Esophagus squamous epithelium (tissue), 5 donors: Measurements from ENCODE around the gene ZNRF1. TPM values are rescaled to one million over a fixed set of nuclear protein-coding genes. Genes with fewer than 3 reads are reported as not detected.
A peak's percentile ranks its signal among the peaks of the same experiment; 100 is the strongest.

Experiments used
- DNase-seq: peaks from one replicate; lab custom pipeline; 2025; lab: John Stamatoyannopoulos, UW
- H3K27ac ChIP-seq, 4 donors: fragments of 200-600 bp; sonication (generic); one replicate each; pipeline ENCODE4 v1.5.1; 2016 to 2019; ENCODE audit warnings: mild to moderate bottlenecking in 1 of 4
- H3K27me3 ChIP-seq, 4 donors: fragments of 200-600 bp; sonication (generic); 1 replicate in 3 of 4; 2 replicates in 1 of 4; pipeline versions ENCODE4 v1.5.1 to v1.6.0; 2017 to 2021; ENCODE audit warnings: antibody characterized with exemption in 1 of 4
- H3K36me3 ChIP-seq, 3 donors: fragments of 200-600 bp; sonication (generic); one replicate each; pipeline ENCODE4 v1.5.1; 2016 to 2019
- H3K4me1 ChIP-seq, 3 donors: fragments of 200-600 bp; sonication (generic); one replicate each; pipeline ENCODE4 v1.5.1; 2017 to 2019
- H3K4me3 ChIP-seq, 4 donors: fragments of 200-600 bp; sonication (generic); 1 replicate in 3 of 4; 2 replicates in 1 of 4; pipeline ENCODE4 v1.5.1; 2016 to 2019; ENCODE audit warnings: mild to moderate bottlenecking in 2 of 4, moderate library complexity in 1 of 4
- H3K9me3 ChIP-seq, 3 donors: fragments of 200-600 bp; sonication (generic); one replicate each; pipeline ENCODE4 v1.5.1; 2016 to 2019
- CTCF ChIP-seq, 6 experiments: fragments of 450-650 bp in 4 of 6; fragments of 200-600 bp in 2 of 6; sonication (generic) in 2 of 6; IDR thresholded peaks; one replicate each; pipeline ENCODE4 v1.5.1; 2016 to 2019; ENCODE audit warnings: antibody characterized with exemption in 6 of 6, mild to moderate bottlenecking in 4 of 6, moderate library complexity in 4 of 6
- POLR2A ChIP-seq, 4 donors: fragments of 450-650 bp; IDR thresholded peaks; one replicate each; pipeline ENCODE4 v1.6.1; 2017; ENCODE audit warnings: antibody characterized with exemption in 4 of 4, mild to moderate bottlenecking in 4 of 4, moderate library complexity in 3 of 4
- WGBS, 2 donors: methylation state at CpG; one replicate each; pipeline ENCODE4 v1.1.5; 2018; 5-methylcytosine and 5-hydroxymethylcytosine counted together
- intact Hi-C: fragments of 100-400 bp; cut with DNase I; formaldehyde crosslinking; loops from one replicate; pipeline ENCODE4 v1.15.0; 2022
- total RNA-seq, 4 donors: library from RNA; depleted of rRNA; stranded (reverse); fragments of >200 nt; gene quantifications; one replicate each; pipeline ENCODE4 v1.1.0, GENCODE V29; 2016
- donor health status: DM: yes; HTN: yes; CAD: no.

The ZNRF1 gene
- total RNA-seq, 4 donors from 2014 or later: 28.0 to 67.4 (median 33.5) TPM

GRCh38 chr16:75058806-75059205 lies 60.0 kb downstream of the ZNRF1 start:
- no peak for DNase-seq
- H3K27ac ChIP-seq: peak overlapping the region in 1 of 4 donors; percentile 3

GRCh38 chr16:75059411-75059810 lies 60.6 kb downstream of the ZNRF1 start:
- Histone ChIP-seq H3K27ac (no peak overlapping the region), H3K9me3 (no peaks in the 10 kb centered on the region), H3K4me3 (no peak overlapping the region), H3K36me3 (no peaks in the 10 kb centered on the region), H3K4me1 (peaks cover 21 to 81% (median 38%) of the 10 kb centered on the region in 3 donors), H3K27me3 (no peaks in the 10 kb centered on the region)
- WGBS, 2 donors: 89 to 92% methylated on average over 5 of the region's 5 CpGs
- no peak for TF ChIP-seq CTCF (IDR thresholded peaks at IDR 0.05)
- no peak for TF ChIP-seq POLR2A (IDR thresholded peaks at IDR 0.05)
- intact Hi-C loops: no loop called here
- DNase-seq: no peak

More at GRCh38 chr16:75058806-75059205, 60.0 kb downstream of the ZNRF1 start:
- H3K36me3 ChIP-seq: no peaks in the 10 kb centered on the region
- intact Hi-C loops: no loop called here
- TF ChIP-seq POLR2A (IDR thresholded peaks at IDR 0.05) (no peak), CTCF (IDR thresholded peaks at IDR 0.05) (no peak)
- no peaks in the 10 kb centered on the region for H3K27me3 ChIP-seq
- no peak overlapping the region for H3K4me3 ChIP-seq
- no peaks in the 10 kb centered on the region for H3K9me3 ChIP-seq
- 81 to 90% methylated on average over 4 of the region's 4 CpGs for WGBS, 2 donors
- H3K4me1 ChIP-seq: peaks cover 18 to 81% (median 38%) of the 10 kb centered on the region in 3 donors

GRCh38 chr16:75060723-75061122 lies 61.9 kb downstream of the ZNRF1 start:
- TF ChIP-seq CTCF (IDR thresholded peaks at IDR 0.05) (no peak), POLR2A (IDR thresholded peaks at IDR 0.05) (no peak)
- H3K27ac ChIP-seq: peak overlapping the region in 2 of 4 donors; percentile 85 to 90
- H3K27me3 ChIP-seq: no peaks in the 10 kb centered on the region
- intact Hi-C loops: no loop called here
- 67 to 88% methylated on average over 8 of the region's 8 CpGs for WGBS, 2 donors
- no peaks in the 10 kb centered on the region for H3K36me3 ChIP-seq
- H3K4me1 ChIP-seq: peaks cover 34 to 81% (median 47%) of the 10 kb centered on the region in 3 donors
- no peak overlapping the region for H3K4me3 ChIP-seq
- DNase-seq: no peak
- H3K9me3 ChIP-seq: no peaks in the 10 kb centered on the region

GRCh38 chr16:75061669-75062068 lies 62.8 kb downstream of the ZNRF1 start:
- 25% methylated on average over 3 of the region's 3 CpGs for WGBS, 2 donors
- intact Hi-C loops: no loop called here
- H3K4me3 ChIP-seq: peak overlapping the region in 2 of 4 donors; percentile 21 to 22
- DNase-seq: no peak
- peaks cover 38 to 90% (median 51%) of the 10 kb centered on the region in 3 donors for H3K4me1 ChIP-seq
- H3K9me3 ChIP-seq: no peaks in the 10 kb centered on the region
- no peak for TF ChIP-seq POLR2A (IDR thresholded peaks at IDR 0.05)
- TF ChIP-seq CTCF (IDR thresholded peaks at IDR 0.05): no peak
- H3K36me3 ChIP-seq: no peaks in the 10 kb centered on the region
- H3K27me3 ChIP-seq: no peaks in the 10 kb centered on the region
- H3K27ac ChIP-seq: peak overlapping the region; percentile 84 to 90 (median 86)

- H3K4me1 ChIP-seq: peaks cover 38 to 92% (median 51%) of the 10 kb centered on the region in 3 donors
- H3K27ac ChIP-seq: peak overlapping the region; percentile 84 to 90 (median 86)
- intact Hi-C loops: no loop called here
- no peaks in the 10 kb centered on the region for H3K9me3 ChIP-seq
- no peak for TF ChIP-seq POLR2A (IDR thresholded peaks at IDR 0.05)
- TF ChIP-seq CTCF (IDR thresholded peaks at IDR 0.05): peak in 3 of 6 experiments; percentile 28 to 55 (median 31)
- no peaks in the 10 kb centered on the region for H3K27me3 ChIP-seq
- no peak for DNase-seq
- 18 to 39% methylated on average over 13 to 20 of the region's 22 CpGs for WGBS, 2 donors
- peak overlapping the region in 3 of 4 donors; percentile 18 to 22 (median 21) for H3K4me3 ChIP-seq
- no peaks in the 10 kb centered on the region for H3K36me3 ChIP-seq
Observed at GRCh38 chr16:75062135-75062975, 63.5 kb downstream of the ZNRF1 start.
